GM12872 (cell line): ENCODE measurements around the gene C11orf97.

Experiments used
- TF ChIP-seq, protein P1 (sequence below): IDR thresholded peaks from 3 replicates; pipeline ENCODE4 v1.5.1; 2011; ENCODE audit warnings: low read depth, mild to moderate bottlenecking, low read length, moderate library complexity; ENCODE audit not compliant: insufficient read depth

The C11orf97 gene

DNA sequence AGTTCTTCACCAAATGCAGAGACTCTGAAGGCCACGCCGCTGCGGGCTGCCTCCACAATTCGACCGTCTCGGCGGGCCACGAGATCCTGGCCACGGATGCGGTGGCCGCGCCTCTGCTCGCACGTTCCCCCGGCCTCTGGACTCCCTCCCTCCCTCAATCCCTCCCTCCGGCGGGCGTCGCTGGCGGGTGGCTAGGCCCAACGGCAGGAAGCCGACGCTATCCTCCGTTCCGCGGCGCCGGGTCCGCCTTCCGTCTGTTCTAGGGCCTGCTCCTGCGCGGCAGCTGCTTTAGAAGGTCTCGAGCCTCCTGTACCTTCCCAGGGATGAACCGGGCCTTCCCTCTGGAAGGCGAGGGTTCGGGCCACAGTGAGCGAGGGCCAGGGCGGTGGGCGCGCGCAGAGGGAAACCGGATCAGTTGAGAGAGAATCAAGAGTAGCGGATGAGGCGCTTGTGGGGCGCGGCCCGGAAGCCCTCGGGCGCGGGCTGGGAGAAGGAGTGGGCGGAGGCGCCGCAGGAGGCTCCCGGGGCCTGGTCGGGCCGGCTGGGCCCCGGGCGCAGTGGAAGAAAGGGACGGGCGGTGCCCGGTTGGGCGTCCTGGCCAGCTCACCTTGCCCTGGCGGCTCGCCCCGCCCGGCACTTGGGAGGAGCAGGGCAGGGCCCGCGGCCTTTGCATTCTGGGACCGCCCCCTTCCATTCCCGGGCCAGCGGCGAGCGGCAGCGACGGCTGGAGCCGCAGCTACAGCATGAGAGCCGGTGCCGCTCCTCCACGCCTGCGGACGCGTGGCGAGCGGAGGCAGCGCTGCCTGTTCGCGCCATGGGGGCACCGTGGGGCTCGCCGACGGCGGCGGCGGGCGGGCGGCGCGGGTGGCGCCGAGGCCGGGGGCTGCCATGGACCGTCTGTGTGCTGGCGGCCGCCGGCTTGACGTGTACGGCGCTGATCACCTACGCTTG lies 31.7 kb downstream of the C11orf97 start, which contains the start of gene FUT4:
Gene FUT4, plus strand, starts transcription at position 227 of the 951 bp plus-strand sequence. Its CDS starts 213 bp downstream, at position 440.
- TF ChIP-seq, protein P1, sequence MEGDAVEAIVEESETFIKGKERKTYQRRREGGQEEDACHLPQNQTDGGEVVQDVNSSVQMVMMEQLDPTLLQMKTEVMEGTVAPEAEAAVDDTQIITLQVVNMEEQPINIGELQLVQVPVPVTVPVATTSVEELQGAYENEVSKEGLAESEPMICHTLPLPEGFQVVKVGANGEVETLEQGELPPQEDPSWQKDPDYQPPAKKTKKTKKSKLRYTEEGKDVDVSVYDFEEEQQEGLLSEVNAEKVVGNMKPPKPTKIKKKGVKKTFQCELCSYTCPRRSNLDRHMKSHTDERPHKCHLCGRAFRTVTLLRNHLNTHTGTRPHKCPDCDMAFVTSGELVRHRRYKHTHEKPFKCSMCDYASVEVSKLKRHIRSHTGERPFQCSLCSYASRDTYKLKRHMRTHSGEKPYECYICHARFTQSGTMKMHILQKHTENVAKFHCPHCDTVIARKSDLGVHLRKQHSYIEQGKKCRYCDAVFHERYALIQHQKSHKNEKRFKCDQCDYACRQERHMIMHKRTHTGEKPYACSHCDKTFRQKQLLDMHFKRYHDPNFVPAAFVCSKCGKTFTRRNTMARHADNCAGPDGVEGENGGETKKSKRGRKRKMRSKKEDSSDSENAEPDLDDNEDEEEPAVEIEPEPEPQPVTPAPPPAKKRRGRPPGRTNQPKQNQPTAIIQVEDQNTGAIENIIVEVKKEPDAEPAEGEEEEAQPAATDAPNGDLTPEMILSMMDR: no peak

DNA sequence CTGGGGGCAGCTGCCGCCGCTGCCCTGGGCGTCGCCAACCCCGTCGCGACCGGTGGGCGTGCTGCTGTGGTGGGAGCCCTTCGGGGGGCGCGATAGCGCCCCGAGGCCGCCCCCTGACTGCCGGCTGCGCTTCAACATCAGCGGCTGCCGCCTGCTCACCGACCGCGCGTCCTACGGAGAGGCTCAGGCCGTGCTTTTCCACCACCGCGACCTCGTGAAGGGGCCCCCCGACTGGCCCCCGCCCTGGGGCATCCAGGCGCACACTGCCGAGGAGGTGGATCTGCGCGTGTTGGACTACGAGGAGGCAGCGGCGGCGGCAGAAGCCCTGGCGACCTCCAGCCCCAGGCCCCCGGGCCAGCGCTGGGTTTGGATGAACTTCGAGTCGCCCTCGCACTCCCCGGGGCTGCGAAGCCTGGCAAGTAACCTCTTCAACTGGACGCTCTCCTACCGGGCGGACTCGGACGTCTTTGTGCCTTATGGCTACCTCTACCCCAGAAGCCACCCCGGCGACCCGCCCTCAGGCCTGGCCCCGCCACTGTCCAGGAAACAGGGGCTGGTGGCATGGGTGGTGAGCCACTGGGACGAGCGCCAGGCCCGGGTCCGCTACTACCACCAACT lies 32.5 kb downstream of the C11orf97 start:
- TF ChIP-seq, protein P1: 0 out of 3 replicates have a peak, but pooled peaks have one; percentile 12

DNA sequence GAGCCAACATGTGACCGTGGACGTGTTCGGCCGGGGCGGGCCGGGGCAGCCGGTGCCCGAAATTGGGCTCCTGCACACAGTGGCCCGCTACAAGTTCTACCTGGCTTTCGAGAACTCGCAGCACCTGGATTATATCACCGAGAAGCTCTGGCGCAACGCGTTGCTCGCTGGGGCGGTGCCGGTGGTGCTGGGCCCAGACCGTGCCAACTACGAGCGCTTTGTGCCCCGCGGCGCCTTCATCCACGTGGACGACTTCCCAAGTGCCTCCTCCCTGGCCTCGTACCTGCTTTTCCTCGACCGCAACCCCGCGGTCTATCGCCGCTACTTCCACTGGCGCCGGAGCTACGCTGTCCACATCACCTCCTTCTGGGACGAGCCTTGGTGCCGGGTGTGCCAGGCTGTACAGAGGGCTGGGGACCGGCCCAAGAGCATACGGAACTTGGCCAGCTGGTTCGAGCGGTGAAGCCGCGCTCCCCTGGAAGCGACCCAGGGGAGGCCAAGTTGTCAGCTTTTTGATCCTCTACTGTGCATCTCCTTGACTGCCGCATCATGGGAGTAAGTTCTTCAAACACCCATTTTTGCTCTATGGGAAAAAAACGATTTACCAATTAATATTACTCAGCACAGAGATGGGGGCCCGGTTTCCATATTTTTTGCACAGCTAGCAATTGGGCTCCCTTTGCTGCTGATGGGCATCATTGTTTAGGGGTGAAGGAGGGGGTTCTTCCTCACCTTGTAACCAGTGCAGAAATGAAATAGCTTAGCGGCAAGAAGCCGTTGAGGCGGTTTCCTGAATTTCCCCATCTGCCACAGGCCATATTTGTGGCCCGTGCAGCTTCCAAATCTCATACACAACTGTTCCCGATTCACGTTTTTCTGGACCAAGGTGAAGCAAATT lies 33.3 kb downstream of the C11orf97 start:
- TF ChIP-seq, protein P1: no peak

DNA sequence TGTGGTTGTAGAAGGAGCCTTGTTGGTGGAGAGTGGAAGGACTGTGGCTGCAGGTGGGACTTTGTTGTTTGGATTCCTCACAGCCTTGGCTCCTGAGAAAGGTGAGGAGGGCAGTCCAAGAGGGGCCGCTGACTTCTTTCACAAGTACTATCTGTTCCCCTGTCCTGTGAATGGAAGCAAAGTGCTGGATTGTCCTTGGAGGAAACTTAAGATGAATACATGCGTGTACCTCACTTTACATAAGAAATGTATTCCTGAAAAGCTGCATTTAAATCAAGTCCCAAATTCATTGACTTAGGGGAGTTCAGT lies 33.9 kb downstream of the C11orf97 start:
- TF ChIP-seq, protein P1: no peak

DNA sequence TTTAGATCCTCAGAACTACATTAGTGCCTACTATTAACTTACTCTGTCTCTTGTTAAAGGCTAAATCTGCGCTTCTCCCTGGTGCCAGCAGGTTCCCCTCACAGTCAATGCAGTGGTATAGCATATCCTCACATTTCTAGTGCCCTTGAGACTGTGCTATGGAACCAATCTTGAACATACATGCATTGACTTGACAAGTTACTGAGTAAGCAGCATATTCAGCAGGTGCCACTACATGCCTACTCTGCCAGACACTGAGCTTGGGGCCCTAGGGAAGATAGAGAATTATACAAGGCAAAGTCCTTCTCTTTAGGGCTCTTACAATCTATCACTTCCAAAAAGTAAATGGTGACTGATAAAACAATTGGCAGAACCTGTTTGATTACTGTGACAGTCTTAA lies 34.6 kb downstream of the C11orf97 start:
- TF ChIP-seq, protein P1: peak; percentile 23; the same call in 1 of the 3 replicates

DNA sequence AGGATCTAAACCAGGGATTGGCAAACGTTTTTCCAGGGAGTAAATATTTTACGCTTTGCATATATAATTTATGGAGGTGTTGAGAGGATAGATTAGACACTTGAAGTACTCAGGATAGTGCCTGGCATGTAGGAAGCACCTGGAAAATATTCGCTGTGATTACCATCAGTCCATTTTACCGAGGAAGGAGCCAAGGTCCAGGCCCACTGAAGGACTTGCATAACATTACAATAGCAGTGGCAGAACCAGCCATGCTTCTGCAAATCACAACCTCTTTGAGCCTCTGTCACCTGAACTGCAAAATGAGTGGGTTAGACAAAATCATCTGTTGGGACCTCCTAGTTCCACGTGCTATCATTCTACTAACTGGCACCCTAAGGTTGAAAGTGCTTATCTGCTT lies 36.9 kb downstream of the C11orf97 start:
- TF ChIP-seq, protein P1: no peak

DNA sequence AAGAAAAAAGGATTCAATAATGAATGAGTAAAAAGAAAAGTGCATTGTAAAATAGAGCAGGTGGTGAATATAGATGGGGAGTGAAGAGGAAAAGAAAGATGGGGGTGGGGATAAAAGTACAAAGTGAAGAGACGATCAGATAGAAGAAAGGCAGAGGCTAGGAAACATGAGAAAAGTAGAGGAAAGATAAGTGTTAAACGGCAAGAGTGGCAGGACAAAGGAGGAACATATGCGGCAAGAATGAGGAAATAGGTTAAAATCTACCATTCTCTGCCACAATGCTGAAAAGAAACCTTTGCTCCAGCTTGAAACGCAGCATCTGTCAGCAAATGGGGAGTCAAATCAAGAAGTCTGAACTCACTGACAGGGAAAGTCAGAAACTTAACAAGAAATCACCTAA lies 38.3 kb downstream of the C11orf97 start:
- TF ChIP-seq, protein P1: no peak
